ENCODE results near the gene ELOA.

The ELOA gene

GRCh38 chr1:23809751-23810171, 66.5 kb downstream of the ELOA start:
- DNase-seq, result peak; percentile 86
- no peak overlapping the region for H3K27ac Mint-ChIP-seq
- no peak overlapping the region for H3K4me3 Mint-ChIP-seq
- peaks cover 31% of the 10 kb centered on the region for H3K36me3 Mint-ChIP-seq (ENCODE audit: low read depth)
- no peaks in the 10 kb centered on the region for H3K9me3 Mint-ChIP-seq
- H3K4me1 Mint-ChIP-seq (ENCODE audit: low read depth), result peaks cover 7% of the 10 kb centered on the region
- no peaks in the 10 kb centered on the region for H3K27me3 Mint-ChIP-seq

GRCh38 chr1:23810818-23811540, 67.7 kb downstream of the ELOA start:
- Mint-ChIP-seq H3K27me3 (no peaks in the 10 kb centered on the region), H3K36me3 (ENCODE audit: low read depth) (peaks cover 38% of the 10 kb centered on the region), H3K4me1 (ENCODE audit: low read depth) (peaks cover 7% of the 10 kb centered on the region), H3K27ac (no peak overlapping the region), H3K9me3 (no peaks in the 10 kb centered on the region), H3K4me3 (no peak overlapping the region)
- peak; percentile 69 for DNase-seq
